HAP-1 (cell line): ENCODE data around the gene TSPAN6.
A peak's percentile ranks its signal among the peaks of the same experiment; 100 is the strongest.

Experiments
- DNase-seq, 2 experiments: peaks; one replicate each; pipeline ENCODE4 v3.0.0-alpha.2; 2016 to 2020; ENCODE audit warnings: low spot score in 2 of 2
- H3K27me3 ChIP-seq: fragments of 250-450 bp; sonication (Bioruptor Pico); 2 replicates; pipeline ENCODE4 v1.5.1; 2020; ENCODE audit warnings: low read depth, mild to moderate bottlenecking, moderate library complexity
- H3K36me3 ChIP-seq: fragments of 250-450 bp; sonication (Bioruptor Pico); replicated peaks from 2 replicates; pipeline ENCODE4 v1.5.1; 2020; ENCODE audit warnings: mild to moderate bottlenecking
- H3K4me1 ChIP-seq: fragments of 250-450 bp; sonication (Bioruptor Pico); 2 replicates; pipeline ENCODE4 v1.5.1; 2020; ENCODE audit warnings: mild to moderate bottlenecking
- H3K4me3 ChIP-seq: fragments of 250-450 bp; sonication (Bioruptor Pico); 2 replicates; pipeline ENCODE4 v1.5.1; 2020; ENCODE audit warnings: mild to moderate bottlenecking, moderate library complexity
- H3K9me3 ChIP-seq: fragments of 250-450 bp; sonication (Bioruptor Pico); 2 replicates; pipeline ENCODE4 v1.5.1; 2020; ENCODE audit warnings: mild to moderate bottlenecking, moderate library complexity
- in situ Hi-C: fragments of 300-500 bp; cut with MboI; formaldehyde crosslinking; loops from 3 replicates; pipeline ENCODE4 v1.14.3; 2020; ENCODE audit warnings: low sequenced_read_pairs, inconsistent platforms, mixed read lengths

The TSPAN6 gene, protein sequence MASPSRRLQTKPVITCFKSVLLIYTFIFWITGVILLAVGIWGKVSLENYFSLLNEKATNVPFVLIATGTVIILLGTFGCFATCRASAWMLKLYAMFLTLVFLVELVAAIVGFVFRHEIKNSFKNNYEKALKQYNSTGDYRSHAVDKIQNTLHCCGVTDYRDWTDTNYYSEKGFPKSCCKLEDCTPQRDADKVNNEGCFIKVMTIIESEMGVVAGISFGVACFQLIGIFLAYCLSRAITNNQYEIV

DNA sequence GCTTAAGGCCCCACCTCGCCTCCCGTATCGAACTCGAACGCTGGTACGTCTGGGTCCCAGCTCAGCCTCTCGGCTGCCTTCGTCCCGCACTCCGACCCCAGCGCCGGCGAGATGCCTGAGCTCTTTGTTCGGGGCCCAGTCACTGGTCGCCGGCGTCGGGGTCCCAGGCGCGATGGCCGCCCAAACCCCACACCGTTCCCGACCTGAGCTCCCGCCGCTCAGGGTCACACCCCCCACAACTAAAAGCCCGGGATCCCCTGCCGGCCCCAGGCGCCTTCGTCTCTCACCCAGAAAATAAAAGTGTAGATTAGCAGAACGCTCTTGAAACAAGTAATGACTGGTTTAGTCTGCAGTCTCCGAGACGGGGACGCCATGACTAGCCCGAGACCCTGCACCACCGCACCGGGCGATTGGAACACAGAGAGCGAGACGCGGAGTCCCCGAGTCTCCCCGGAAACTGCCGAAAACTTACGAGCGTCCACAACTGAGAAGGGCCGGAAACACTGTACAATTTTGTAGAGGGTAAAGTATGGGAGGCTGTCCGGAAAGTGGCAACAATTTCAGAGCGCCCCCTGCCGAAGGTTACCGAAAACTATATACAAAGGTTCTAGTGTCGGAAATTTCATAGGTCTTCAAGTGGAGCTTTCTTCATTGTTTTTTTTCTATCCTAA, at the start of gene TSPAN6:
Gene TSPAN6 (minus strand): TSS at position 486 of the 671 bp plus-strand sequence. CDS start 112 bp downstream, at position 374.
- no peaks in the 10 kb centered on the region for H3K27me3 ChIP-seq
- in situ Hi-C loops = no loop called here
- H3K4me1 ChIP-seq = peaks cover 5% of the 10 kb centered on the region; the same call in 1 of the 2 replicates
- no peaks in the 10 kb centered on the region for H3K9me3 ChIP-seq
- DNase-seq = no peak
- H3K4me3 ChIP-seq = no peak within 1 kb of the TSS
- no peaks in the 10 kb centered on the region for H3K36me3 ChIP-seq

DNA sequence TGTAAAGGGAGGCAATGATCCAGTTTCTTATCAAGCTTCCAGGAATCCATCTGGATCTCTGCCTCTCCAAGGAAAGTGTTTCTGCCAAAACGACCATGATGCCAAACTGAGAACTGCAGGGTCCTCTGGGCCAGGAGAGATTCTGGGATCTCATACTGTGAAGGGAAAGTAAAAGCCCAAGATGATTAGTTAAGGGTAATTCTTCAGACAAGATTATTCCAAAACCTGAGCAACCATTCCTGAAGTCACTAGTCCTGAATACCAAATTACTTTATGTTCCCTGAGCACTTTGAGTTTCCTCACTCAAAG, 49.3 kb upstream of the TSPAN6 start:
- Histone ChIP-seq H3K4me1 (no peaks in the 10 kb centered on the region), H3K9me3 (no peaks in the 10 kb centered on the region), H3K4me3 (no peak overlapping the region), H3K27me3 (no peaks in the 10 kb centered on the region), H3K36me3 (peaks cover 35% of the 10 kb centered on the region)
- DNase-seq = no peak
- in situ Hi-C loops = loop anchor here (5.0 kb wide), 1 partner anchor 81 kb away; no protein-coding TSS in a partner anchor

DNA sequence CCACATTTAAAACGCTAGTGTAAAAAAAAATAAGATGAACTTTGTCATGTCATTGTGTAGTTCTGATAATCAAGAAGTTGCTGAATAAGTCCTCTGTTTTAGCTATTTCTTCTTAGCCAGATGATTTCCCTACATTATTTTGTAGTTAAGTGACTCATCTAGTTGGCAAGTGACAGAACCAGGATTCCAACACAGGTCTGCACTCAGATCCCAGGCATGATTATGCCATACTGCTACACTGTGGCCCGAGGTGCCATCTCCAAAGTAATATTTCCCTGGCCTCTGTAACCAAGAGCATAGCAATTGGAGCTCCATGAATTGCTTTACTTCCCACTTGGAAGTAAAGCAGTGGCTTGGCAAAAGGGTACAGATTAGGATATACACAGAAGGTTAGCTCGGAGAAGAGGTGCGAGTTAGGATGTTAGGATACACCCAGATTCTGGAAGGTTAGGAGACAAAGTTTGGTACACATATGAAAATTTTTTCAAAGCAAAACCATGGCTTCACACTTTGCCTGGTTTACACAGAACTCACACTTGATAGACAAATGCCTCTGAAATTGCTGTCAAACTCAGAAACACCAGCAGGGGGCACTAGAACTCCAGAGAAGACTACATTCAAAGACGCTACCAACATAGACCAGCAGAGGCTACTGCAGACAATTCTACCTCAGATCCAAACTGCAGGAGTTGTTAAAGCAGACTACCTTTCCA, 48.8 kb upstream of the TSPAN6 start:
- peak; percentile 78 to 86 for DNase-seq
- in situ Hi-C loops = loop anchor here (5.0 kb wide), 1 partner anchor 82 kb away; no protein-coding TSS in a partner anchor
- H3K9me3 ChIP-seq = no peaks in the 10 kb centered on the region
- no peaks in the 10 kb centered on the region for H3K4me1 ChIP-seq
- no peak overlapping the region for H3K4me3 ChIP-seq
- H3K36me3 ChIP-seq = peaks cover 37% of the 10 kb centered on the region
- no peaks in the 10 kb centered on the region for H3K27me3 ChIP-seq

DNA sequence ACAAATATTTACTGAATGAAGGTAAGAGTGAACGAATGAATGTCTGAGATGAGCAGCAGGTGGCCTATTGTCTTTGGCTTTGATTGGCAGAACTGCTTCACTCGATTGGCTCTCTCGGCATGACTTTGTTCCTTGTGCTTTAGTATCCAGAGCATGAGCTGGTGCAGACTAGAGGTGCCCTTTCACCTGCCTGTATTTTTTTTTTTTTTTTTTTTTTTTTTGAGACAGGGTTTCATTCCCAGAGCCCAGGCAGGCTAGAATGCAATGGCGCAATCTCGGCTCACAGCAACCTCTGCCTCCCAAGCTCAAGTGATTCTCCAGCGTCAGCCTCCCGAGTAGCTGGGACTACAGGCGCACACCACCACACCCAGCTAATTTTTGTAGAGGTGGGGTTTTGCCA, 46.3 kb upstream of the TSPAN6 start:
- no peak overlapping the region for H3K4me3 ChIP-seq
- H3K27me3 ChIP-seq = no peaks in the 10 kb centered on the region
- DNase-seq = no peak
- H3K9me3 ChIP-seq = no peaks in the 10 kb centered on the region
- no peaks in the 10 kb centered on the region for H3K4me1 ChIP-seq
- in situ Hi-C loops = no loop called here
- H3K36me3 ChIP-seq = peaks cover 37% of the 10 kb centered on the region

DNA sequence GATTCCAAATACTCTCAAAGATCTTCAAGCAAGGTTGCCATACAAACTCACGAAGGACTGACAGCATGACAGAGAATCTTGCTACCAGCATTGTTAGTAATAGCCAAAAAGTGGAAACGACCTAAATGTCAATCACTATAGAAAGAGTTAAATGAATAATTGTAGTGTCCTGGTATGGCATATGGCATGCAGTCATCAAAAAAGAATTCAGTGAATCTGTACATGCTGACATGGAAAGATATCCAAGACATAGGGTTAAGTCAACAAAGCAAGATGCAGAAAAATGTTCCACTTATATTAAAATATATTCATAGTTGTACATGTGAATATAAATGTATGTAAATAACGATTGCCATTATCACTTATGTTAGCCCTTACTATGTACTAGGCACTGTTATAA, 45.0 kb upstream of the TSPAN6 start:
- no peak overlapping the region for H3K4me3 ChIP-seq
- in situ Hi-C loops = no loop called here
- no peaks in the 10 kb centered on the region for H3K4me1 ChIP-seq
- H3K36me3 ChIP-seq = peaks cover 28% of the 10 kb centered on the region
- no peaks in the 10 kb centered on the region for H3K9me3 ChIP-seq
- H3K27me3 ChIP-seq = no peaks in the 10 kb centered on the region
- DNase-seq = no peak

DNA sequence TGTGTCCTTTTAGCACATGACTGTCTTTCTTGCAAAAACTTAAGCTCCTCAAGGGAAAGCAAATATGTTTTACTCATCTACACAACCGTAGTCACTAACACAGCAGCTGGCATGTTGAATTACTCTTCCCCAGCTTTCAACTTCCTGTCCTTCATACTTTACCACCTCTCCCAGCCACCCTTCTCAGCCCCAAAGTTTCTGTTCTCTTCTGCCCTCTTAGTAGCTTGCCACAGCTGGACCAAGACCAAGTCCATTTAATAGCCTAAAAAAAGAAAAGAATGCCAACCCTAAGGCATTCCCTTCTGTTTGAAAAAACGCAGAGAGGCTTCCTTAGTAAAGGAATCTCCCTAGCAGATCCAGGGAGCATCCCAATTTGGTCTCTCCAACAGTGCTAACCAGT, 44.1 kb upstream of the TSPAN6 start:
- Histone ChIP-seq H3K9me3 (no peaks in the 10 kb centered on the region), H3K27me3 (no peaks in the 10 kb centered on the region), H3K4me1 (no peaks in the 10 kb centered on the region), H3K36me3 (peaks cover 20% of the 10 kb centered on the region), H3K4me3 (no peak overlapping the region)
- DNase-seq = no peak
- in situ Hi-C loops = no loop called here

DNA sequence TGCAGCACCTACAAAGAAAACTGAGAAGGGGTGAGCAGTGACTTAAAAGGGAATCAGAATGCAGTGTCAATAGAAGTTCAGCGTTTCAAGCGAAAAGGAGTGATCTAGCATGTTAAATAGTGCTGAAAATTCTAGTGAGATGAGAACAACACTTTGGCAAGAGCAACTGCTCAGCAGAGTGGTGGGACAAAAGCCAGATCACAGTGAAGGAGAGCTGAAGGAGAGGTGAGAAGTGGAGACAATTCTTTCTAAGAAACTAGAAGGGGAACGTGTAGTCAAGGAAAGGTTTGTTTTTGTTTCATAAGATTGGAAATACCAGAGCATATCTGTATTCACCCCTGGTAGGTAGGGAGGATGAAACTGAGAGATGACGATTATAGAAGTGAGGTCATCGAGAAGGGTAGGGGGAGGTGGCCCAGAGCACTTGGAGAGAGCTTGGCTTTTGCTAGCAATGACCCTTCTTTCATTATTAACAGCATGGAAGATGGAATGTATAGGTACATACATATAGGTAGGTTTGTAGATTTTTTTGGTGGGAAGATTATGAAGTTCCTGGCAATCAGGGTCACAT, 41.1 kb upstream of the TSPAN6 start:
- in situ Hi-C loops = no loop called here
- no peaks in the 10 kb centered on the region for H3K27me3 ChIP-seq
- no peaks in the 10 kb centered on the region for H3K9me3 ChIP-seq
- no peak overlapping the region for H3K4me3 ChIP-seq
- peaks cover 10% of the 10 kb centered on the region; the same call in 1 of the 2 replicates for H3K36me3 ChIP-seq
- DNase-seq = no peak
- H3K4me1 ChIP-seq = no peaks in the 10 kb centered on the region

DNA sequence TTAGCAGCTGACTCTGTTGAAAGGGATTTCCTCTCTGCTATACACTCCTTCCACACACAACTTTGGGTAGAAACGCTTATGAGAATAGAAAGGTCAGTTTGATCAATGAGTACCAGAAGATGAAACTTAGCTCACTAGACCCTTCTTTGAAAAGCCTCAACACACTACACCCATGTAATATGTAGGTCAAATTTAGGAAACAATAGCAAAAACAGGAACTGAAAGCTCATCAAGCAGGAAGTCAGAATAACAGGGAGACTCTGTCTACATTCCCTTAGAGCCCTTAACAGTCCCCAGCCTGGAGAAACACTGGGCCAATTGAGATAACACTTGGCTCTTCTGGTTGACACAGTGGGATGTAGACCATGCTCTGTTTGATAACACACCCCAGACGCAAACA, 38.1 kb upstream of the TSPAN6 start:
- Histone ChIP-seq H3K9me3 (no peaks in the 10 kb centered on the region), H3K4me3 (no peak overlapping the region), H3K4me1 (no peaks in the 10 kb centered on the region), H3K27me3 (no peaks in the 10 kb centered on the region), H3K36me3 (peaks cover 4% of the 10 kb centered on the region; the same call in 1 of the 2 replicates)
- DNase-seq = no peak
- in situ Hi-C loops = no loop called here

DNA sequence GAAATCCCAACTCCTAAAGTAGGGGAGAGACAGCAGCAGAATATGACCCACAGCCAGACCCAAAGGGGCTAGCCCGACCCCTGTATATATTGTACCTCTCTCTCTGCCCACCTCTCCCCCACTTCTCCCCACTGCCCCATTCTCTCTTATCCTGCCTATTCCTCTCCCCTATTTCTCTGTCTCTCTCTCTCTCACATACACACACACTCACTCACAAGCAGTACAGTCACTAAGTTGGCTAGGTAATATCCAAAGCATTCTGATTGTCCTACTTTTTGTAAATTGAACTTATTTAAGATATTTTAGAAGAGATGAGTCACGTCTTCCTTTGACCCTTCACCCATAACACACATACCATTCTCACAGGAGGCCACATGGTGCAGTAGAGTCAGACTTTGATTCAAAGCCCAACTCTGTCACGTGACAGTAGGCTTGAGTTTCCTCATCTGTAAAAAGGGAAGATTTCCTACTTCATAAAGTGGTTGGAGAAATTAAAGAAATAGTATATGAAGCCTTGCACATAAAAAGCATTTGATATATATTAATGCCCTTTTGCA, 36.9 kb upstream of the TSPAN6 start:
- H3K4me3 ChIP-seq = no peak overlapping the region
- DNase-seq = no peak
- in situ Hi-C loops = no loop called here
- H3K36me3 ChIP-seq = no peaks in the 10 kb centered on the region; the same call in 1 of the 2 replicates
- H3K27me3 ChIP-seq = no peaks in the 10 kb centered on the region
- no peaks in the 10 kb centered on the region for H3K4me1 ChIP-seq
- H3K9me3 ChIP-seq = no peaks in the 10 kb centered on the region

DNA sequence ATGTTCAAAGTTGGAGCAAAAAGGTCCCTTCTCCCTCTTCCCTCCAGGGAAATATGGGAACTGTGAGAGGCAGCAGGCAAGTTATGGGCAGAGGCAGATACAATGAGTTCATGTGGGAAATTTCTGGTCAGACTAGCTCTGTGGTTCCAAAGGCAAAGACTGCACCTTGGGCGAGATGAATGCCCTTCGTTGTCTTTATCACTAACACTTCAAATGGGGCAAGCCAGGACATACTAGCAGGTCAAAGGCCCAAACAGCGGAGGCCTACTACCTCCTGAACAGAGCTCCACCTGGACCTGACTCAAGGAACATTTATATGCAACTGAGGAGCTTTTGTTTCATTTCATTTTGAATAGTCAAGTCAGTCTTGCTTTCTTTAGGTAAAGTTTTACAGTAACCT, 36.4 kb upstream of the TSPAN6 start:
- in situ Hi-C loops = no loop called here
- DNase-seq = no peak

DNA sequence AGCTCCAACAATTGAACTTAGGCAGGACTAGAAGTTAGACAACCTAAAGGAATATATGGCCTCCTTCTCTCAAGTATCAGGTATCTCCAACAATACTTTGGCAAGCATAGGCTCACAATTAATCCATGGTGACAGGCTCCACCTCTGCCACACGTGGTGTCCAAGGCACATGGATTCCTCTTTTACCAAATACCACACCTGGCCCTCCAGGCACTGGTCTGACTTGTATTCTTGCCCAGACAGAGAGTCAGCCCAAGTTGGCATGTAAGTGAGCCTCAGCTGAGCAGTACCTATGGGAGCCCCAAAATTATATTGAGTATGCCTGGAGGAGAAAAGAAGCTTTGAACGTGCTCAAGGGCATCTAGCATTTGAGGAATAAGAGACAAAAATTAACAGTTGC, 27.0 kb upstream of the TSPAN6 start:
- in situ Hi-C loops = no loop called here
- Histone ChIP-seq H3K4me3 (no peak overlapping the region), H3K4me1 (no peaks in the 10 kb centered on the region), H3K27me3 (no peaks in the 10 kb centered on the region), H3K9me3 (no peaks in the 10 kb centered on the region), H3K36me3 (no peaks in the 10 kb centered on the region)
- no peak for DNase-seq

More for the DNA sequence above, 36.4 kb upstream of the TSPAN6 start:
- H3K4me3 ChIP-seq = no peak overlapping the region
- no peaks in the 10 kb centered on the region for H3K9me3 ChIP-seq
- no peaks in the 10 kb centered on the region for H3K27me3 ChIP-seq
- H3K36me3 ChIP-seq = no peaks in the 10 kb centered on the region; the same call in 1 of the 2 replicates
- H3K4me1 ChIP-seq = no peaks in the 10 kb centered on the region

DNA sequence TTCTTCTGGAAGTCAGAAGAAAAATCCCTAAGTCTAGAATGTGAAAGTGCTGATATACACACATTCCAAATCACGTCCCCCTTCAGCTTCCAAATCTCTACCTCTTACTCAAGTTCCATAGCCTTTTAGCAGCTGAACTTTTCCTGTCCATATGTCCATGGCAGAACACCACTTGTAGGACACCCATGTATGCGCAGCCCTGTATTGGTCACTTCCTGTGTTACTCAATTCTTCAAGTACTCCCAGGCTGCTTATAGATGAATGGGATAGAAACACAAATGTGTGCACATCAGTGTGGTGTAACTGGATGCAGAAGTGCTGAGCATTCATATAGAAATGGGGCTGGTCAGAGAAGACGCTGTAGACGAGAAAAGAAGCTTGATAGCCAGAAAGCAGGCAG, 26.2 kb upstream of the TSPAN6 start:
- no peaks in the 10 kb centered on the region for H3K27me3 ChIP-seq
- no peak overlapping the region for H3K4me3 ChIP-seq
- in situ Hi-C loops = no loop called here
- no peaks in the 10 kb centered on the region for H3K9me3 ChIP-seq
- no peaks in the 10 kb centered on the region for H3K4me1 ChIP-seq
- no peak for DNase-seq
- no peaks in the 10 kb centered on the region for H3K36me3 ChIP-seq

DNA sequence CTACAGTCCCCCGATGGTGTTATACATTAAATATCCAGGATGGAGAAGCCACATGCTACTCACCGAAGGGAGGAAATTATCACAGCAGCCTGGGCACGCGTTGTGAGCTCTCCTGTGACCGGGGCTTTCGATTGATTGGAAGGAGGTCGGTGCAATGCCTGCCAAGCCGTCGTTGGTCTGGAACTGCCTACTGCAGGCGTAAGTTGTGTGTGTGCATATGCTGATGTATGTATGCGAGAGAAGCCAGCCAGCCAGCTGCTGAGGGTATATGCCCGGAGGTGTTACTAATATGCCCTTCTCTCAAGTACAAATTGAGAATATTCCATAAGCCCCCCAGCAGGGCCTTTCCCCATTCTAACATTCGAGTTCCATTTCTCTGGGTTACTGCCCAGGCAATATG, 25.6 kb upstream of the TSPAN6 start:
- in situ Hi-C loops = no loop called here
- H3K27me3 ChIP-seq = no peaks in the 10 kb centered on the region
- no peaks in the 10 kb centered on the region for H3K4me1 ChIP-seq
- no peak for DNase-seq
- no peaks in the 10 kb centered on the region for H3K36me3 ChIP-seq
- no peaks in the 10 kb centered on the region for H3K9me3 ChIP-seq
- no peak overlapping the region for H3K4me3 ChIP-seq
